Measurements from ENCODE around the gene PPP6R2.

Gene PPP6R2

GRCh38 chr22:50308597-50308935, 34.6 kb upstream of the PPP6R2 start:
- TF ChIP-seq CTCF (IDR thresholded peaks at IDR 0.05; ENCODE audit: low read depth, low read length, missing control alignments), result no peak
- no peak overlapping the region for H3K4me3 ChIP-seq (ENCODE audit: low read depth, low read length)
- DNase-seq, result no peak
- no peaks in the 10 kb centered on the region for H3K27me3 ChIP-seq (replicated peaks)
- no peaks in the 10 kb centered on the region for H3K36me3 ChIP-seq (replicated peaks)
- no peak overlapping the region for H3K27ac ChIP-seq
- in situ Hi-C loops (cut with HindIII; ENCODE audit: low pct_ligation_motif_present, low sequenced_read_pairs), result no loop called here

GRCh38 chr22:50308986-50309600, 34.0 kb upstream of the PPP6R2 start:
- Histone ChIP-seq H3K4me3 (ENCODE audit: low read depth, low read length) (no peak overlapping the region), H3K36me3 (replicated peaks) (no peaks in the 10 kb centered on the region), H3K27ac (no peak overlapping the region), H3K27me3 (replicated peaks) (no peaks in the 10 kb centered on the region)
- DNase-seq, result no peak
- in situ Hi-C loops (cut with HindIII; ENCODE audit: low pct_ligation_motif_present, low sequenced_read_pairs), result no loop called here
- no peak for TF ChIP-seq CTCF (IDR thresholded peaks at IDR 0.05; ENCODE audit: low read depth, low read length, missing control alignments)

GRCh38 chr22:50309601-50309991, 33.5 kb upstream of the PPP6R2 start:
- no peak for DNase-seq
- no peaks in the 10 kb centered on the region for H3K27me3 ChIP-seq (replicated peaks)
- no peak overlapping the region for H3K27ac ChIP-seq
- in situ Hi-C loops (cut with HindIII; ENCODE audit: low pct_ligation_motif_present, low sequenced_read_pairs), result no loop called here
- H3K4me3 ChIP-seq (ENCODE audit: low read depth, low read length), result no peak overlapping the region
- no peaks in the 10 kb centered on the region for H3K36me3 ChIP-seq (replicated peaks)
- TF ChIP-seq CTCF (IDR thresholded peaks at IDR 0.05; ENCODE audit: low read depth, low read length, missing control alignments), result no peak

- in situ Hi-C loops (cut with HindIII; ENCODE audit: low pct_ligation_motif_present, low sequenced_read_pairs), result no loop called here
These were observed 33.0 kb upstream of the PPP6R2 start for GRCh38 chr22:50310031-50310722.

GRCh38 chr22:50310949-50311444, 32.1 kb upstream of the PPP6R2 start:
- no peak overlapping the region for H3K4me3 ChIP-seq (ENCODE audit: low read depth, low read length)
- H3K27me3 ChIP-seq (replicated peaks), result no peaks in the 10 kb centered on the region
- H3K36me3 ChIP-seq (replicated peaks), result no peaks in the 10 kb centered on the region
- no peak overlapping the region for H3K27ac ChIP-seq
- in situ Hi-C loops (cut with HindIII; ENCODE audit: low pct_ligation_motif_present, low sequenced_read_pairs), result no loop called here
- DNase-seq, result no peak
- TF ChIP-seq CTCF (IDR thresholded peaks at IDR 0.05; ENCODE audit: low read depth, low read length, missing control alignments), result no peak

More at GRCh38 chr22:50310031-50310722, 33.0 kb upstream of the PPP6R2 start:
- no peak overlapping the region for H3K27ac ChIP-seq
- DNase-seq, result no peak
- TF ChIP-seq CTCF (IDR thresholded peaks at IDR 0.05; ENCODE audit: low read depth, low read length, missing control alignments), result no peak
- no peaks in the 10 kb centered on the region for H3K27me3 ChIP-seq (replicated peaks)
- no peaks in the 10 kb centered on the region for H3K36me3 ChIP-seq (replicated peaks)
- H3K4me3 ChIP-seq (ENCODE audit: low read depth, low read length), result no peak overlapping the region

Measured in brain microvascular endothelial cell (primary cell).